GM19328 (cell line): ENCODE results near the gene ATG4C.
"Not testable (repeated sequence)": the region's sequence is repeated elsewhere in the genome, so short reads cannot be mapped to it uniquely, and the experiment has no call there.

Source experiments
- ATAC-seq: cut with Tn5 transposase; IDR thresholded peaks from one replicate; pipeline ENCODE4 v1.9.1; 2021; ENCODE audit warnings: mild to moderate bottlenecking, moderate library complexity; ENCODE audit not compliant: unreplicated experiment

ATG4C gene

GRCh38 chr1:62774006-62774405 is 9.9 kb upstream of the ATG4C start:
- no peak for ATAC-seq

GRCh38 chr1:62774971-62775595 is 8.8 kb upstream of the ATG4C start:
- no peak for ATAC-seq

GRCh38 chr1:62778208-62778607 is 5.7 kb upstream of the ATG4C start:
- ATAC-seq = no peak

- no peak for ATAC-seq
Measured at GRCh38 chr1:62781841-62782543, 1.9 kb upstream of the ATG4C start.

DNA sequence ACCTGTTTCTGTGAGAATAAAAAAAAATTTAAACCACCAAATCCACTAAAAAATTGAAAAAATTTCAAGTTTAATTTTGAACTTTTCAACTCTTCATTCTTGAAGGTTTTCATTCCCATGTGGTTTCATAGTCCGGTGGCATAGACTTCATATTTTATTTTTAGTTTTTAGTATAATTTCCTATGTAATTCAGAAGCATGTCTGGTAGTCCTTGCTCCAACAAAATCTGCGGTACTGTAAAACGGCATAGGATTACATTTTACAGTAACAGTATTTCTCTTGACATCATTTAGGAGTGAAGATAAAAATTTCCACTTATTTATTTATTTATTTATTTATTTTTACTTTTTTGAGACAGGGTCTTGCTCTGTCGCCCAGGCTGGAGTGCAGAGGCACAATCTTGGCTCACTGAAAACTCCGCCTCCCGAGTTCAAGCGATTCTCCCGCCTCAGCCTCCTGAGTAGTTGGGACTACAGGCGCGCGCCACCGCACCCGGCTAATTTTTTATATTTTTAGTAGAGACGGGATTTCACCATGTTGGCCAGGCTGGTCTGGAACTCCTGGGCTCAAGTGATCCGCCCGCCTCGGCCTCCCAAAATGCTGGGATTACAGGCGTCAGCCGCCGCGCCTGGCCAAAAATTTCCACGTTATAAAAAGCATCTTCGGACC is 1.3 kb upstream of the ATG4C start:
- ATAC-seq = not testable (repeated sequence)

DNA sequence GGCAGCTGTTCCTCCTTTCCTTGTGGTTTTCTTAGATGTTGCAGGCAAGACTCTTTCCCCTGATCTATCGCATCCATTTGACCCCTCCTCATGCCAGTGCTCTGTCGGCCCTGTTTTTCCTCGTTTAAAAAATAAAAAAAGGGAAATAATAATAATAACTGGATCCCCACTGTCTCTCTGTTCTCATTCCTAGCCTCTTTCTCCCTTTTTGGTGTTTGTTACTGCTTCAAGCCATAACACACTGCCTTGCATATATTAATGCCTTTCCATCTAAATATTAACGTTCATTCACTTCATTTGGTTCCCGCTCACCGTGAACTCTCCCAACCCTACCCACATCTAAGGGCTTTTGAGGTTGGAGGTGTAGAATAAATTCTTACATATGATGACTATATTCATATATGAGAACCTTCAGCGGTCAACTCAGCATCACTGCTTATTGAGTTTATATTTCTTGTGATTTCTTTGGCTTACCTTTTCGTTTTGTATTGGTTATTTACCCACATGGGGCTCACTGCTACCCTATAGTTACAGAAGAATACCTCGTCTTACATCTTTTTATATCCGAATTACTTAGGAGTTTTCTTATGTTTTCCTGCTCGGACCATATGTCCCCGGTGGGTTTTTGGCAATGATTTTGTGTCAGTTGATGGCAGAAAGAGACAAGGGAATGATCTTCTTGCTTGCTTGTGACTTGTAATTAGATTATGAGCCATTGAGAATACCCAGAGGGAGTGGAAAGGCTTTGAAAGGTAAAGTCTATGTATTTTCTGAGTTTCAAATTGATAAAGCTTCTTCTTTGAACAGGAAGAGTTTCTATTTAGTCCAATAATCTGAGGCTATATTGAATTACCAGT is 805 bp downstream of the ATG4C start:
- ATAC-seq = no peak

DNA sequence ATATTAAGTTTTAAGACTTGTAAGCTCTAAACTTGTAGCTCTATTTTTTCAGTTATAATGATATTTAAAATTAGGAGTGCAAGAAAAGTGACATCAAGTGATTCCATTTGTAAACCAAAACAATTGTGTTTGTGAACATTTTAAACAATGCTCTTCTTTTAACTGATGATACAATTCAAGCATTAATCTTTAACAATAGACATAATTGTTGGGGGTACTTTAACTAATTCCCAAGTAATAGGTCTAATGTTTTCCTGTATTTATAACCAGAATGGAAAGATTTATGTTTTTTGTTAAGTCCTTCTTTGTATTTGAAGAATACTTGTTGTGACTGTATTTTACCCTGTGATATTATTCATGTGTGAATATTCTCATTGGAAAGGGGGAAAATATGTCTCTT is 6.8 kb downstream of the ATG4C start:
- no peak for ATAC-seq

DNA sequence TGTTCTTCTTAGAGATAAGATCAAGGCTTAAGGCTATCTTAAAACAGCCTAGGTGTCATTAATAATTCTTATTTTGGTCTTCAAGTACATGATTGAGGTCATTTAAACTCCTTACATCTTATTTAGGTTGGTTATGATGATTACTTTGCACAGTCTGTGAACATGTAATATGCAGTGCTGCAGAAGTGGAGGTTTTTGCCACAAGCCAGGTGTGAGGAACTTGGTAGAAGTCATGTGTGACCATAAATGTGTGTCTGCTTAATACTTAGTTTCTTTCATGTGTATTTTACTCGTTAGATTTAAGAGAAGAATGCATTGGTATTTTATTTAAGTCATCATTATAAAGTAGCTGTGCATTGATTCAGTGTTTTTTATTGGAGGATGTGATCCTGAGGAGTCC is 10.1 kb downstream of the ATG4C start:
- ATAC-seq = no peak

GRCh38 chr1:62796221-62796620 is 12.3 kb downstream of the ATG4C start:
- no peak for ATAC-seq

DNA sequence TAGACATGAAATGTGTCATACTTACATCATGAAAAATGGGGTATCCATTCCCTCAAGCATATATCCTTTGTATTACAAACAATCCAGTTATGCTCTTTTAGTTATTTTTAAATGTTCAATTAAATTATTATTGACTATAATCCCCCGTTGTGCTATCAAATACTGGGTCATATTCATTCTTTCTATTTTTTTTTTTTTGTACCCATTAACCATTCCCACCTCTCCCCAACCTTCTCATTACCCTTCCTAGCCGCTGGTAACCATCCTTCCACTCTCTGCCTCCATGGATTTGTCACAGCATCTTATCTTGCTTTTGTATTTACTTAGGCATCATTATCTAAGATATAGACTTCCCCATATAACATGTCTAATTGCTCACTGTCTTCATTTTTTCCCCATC is 15.8 kb downstream of the ATG4C start:
- no peak for ATAC-seq

- no peak for ATAC-seq
Measured at GRCh38 chr1:62800281-62800680, 16.3 kb downstream of the ATG4C start.

- peak; percentile 100 for ATAC-seq
Measured at GRCh38 chr1:62800825-62801306, 16.9 kb downstream of the ATG4C start.

GRCh38 chr1:62809788-62810187 is 25.9 kb downstream of the ATG4C start:
- no peak for ATAC-seq

DNA sequence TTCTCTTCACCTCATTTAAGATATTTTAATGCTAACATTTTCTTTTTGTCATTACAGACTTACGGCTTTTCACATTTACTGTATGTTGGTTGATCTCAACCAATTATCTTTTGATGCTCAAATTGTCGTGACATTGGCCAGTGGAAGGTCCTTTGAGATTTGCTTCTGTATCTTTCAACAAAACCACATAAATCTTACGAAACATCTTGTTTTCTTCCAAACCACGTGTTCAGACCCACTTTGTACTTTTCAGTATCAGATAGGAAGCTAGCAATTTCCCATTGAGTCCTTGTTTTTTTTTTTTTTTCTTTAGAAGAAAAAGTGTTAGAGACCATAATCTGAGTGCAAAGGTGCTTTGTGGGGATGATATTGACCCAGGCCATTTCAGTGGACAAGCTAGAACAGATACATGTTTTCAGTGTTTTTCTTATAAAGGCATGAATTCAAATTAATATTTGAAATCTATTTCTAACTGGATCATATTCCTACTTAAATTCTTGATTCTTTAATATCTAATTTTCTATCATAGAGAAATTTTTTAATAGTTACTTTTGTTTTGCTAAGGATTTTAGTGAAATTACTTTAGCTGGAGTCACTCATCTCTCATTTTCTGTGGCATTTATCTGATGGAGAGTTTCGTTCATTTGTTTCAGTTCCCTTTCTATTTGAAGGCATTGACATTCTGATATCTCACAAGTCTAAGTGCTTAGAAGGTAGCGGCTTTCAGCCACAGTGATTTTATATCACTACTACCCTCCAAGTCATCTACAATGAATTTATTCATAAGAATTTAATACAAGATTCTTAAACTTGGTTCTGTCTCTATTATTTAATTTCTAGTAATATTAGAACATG is 26.7 kb downstream of the ATG4C start:
- ATAC-seq = peak; percentile 91

- no peak for ATAC-seq
Measured at GRCh38 chr1:62823556-62823955, 39.6 kb downstream of the ATG4C start.

DNA sequence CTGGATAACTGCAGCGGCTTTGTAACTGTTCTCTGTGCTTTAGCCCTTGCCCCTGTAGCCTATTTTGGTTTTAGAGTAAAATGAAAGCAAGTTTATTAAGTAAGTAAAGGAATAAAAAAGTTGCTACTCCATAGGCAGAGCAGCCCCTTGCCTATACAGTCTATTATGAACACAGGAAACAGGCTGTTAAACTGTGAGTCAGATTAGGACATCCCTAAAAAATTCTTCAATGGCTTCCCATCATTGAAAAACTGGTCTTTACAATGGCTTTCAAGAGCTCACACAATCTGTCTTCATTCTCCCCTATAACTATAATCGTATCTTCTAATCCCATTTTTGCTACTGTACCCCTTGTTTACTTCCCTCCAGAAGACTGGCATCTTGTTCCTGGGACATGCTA is 43.0 kb downstream of the ATG4C start:
- ATAC-seq = no peak

DNA sequence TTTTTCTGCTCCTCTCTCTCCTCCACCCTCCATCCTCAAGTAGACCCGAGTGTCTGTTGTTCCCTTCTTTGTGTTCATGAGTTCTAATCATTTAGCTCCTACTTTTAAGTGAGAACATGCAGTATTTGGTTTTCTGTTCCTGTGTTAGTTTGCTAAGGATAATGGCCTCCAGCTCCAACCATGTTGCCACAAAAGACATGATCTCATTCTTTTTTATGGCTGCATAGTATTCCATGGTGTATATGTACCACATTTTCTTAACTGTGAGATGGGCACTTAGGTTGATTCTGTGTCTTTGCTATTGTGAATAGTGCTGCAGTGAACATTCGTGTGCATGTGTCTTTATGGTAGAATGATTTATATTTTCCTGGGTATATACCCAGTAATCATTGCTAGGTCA is 43.9 kb downstream of the ATG4C start:
- ATAC-seq = not testable (repeated sequence)

- ATAC-seq = no peak
Measured at GRCh38 chr1:62832276-62832675, 48.3 kb downstream of the ATG4C start.

DNA sequence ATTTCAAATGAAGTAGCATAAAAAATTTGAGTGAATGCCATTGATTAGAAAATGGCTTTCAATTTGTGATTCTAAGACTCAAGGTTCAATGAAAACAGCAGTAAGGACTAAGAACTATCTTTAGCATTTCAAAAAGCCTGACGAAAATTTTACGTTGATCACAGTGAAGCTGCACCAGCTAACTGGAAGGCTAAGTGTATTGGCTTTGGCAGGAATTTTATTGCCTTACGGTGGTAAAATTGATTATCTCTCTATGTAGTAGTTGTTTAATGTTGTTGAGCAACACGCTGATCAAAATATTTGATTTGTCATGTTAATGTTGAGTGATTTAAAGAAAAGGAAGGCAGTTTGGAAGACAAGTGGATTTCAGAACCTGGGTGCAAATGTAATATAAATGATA is 49.6 kb downstream of the ATG4C start:
- ATAC-seq = no peak

DNA sequence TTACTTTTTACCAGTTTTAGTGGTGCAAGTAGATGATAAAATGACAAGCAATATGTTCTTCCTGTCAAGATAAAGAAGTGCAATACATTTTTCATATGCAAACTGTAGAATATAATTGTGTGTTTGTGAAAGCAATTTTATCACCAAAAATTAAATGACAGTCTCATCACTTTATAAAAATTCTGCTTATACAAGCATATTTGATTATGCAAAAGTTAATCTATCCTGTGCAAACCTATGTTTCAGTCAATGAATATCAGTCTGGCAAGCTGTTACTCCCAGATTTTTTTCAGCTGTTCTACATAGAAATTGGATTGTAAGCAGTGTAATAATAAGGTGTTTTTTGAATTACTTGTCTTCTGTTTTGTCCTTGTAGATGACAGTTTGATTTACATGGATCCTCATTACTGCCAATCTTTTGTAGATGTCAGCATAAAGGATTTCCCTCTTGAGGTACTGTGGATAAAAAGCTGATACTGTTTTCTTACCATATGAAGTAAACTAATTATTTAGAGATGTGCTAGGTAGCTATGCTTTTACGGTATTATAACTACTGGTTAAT is 50.5 kb downstream of the ATG4C start:
- ATAC-seq = no peak
